IMR-90 (cell line): Measurements from ENCODE around the gene NELL2. TPM values are rescaled to one million over a fixed set of nuclear protein-coding genes. Genes with fewer than 3 reads are reported as not detected.

Experiments
- ATAC-seq: fragments of 200-7000 bp; cut with Tn5 transposase; 2 replicates; pipeline ENCODE4 v1.9.1; 2020; ENCODE audit warnings: low read depth, mild to moderate bottlenecking, moderate library complexity
- BruUV-seq: library from RNA; stranded (reverse); fragments of 400-500 nt; replicated peaks from 2 replicates; lab custom pipeline; 2021; lab: Mats Ljungman, UMichigan
- CTCF ChIA-PET: fragments of 300-600 bp; formaldehyde crosslinking; extraction: SDS; loops from one replicate; lab custom pipeline; 2021; ENCODE audit warnings: antibody characterized with exemption; lab: Yijun Ruan, JAX
- POLR2A ChIA-PET: fragments of 300-600 bp; sonication (Branson Sonifier 250); formaldehyde crosslinking; loops from one replicate; lab custom pipeline; 2022; ENCODE audit warnings: antibody characterized with exemption; ENCODE audit not compliant: unreplicated experiment; lab: Charles Lee
- DNase-seq: peaks from one replicate; pipeline ENCODE4 v3.0.0; 2013
- H2AFZ ChIP-seq: replicated peaks from 2 replicates; pipeline ENCODE3; 2013; ENCODE audit warnings: low read length, mild to moderate bottlenecking; ENCODE audit not compliant: poor library complexity
- H2AK5ac ChIP-seq: 2 replicates; pipeline ENCODE4 v1.6.1; 2013; ENCODE audit warnings: low read depth, low read length, inconsistent platforms
- H2AK9ac ChIP-seq: replicated peaks from 2 replicates; pipeline ENCODE3; 2013; ENCODE audit warnings: mild to moderate bottlenecking, low read depth, low read length, moderate library complexity; ENCODE audit not compliant: poor library complexity
- H2BK120ac ChIP-seq: 2 replicates; pipeline ENCODE4 v1.6.1; 2013; ENCODE audit warnings: low read depth, low read length, inconsistent platforms
- H2BK15ac ChIP-seq: 3 replicates; pipeline ENCODE4 v1.6.1; 2013; ENCODE audit warnings: low read depth, low read length, inconsistent platforms
- H2BK20ac ChIP-seq: 2 replicates; pipeline ENCODE4 v1.6.1; 2013; ENCODE audit warnings: low read depth, mild to moderate bottlenecking, inconsistent platforms, low read length, moderate library complexity
- H2BK5ac ChIP-seq: 2 replicates; pipeline ENCODE4 v1.6.1; 2013; ENCODE audit warnings: mild to moderate bottlenecking, low read depth, low read length, inconsistent platforms; ENCODE audit not compliant: poor library complexity, severe bottlenecking
- H3K14ac ChIP-seq: replicated peaks from 2 replicates; pipeline ENCODE4 v1.6.1; 2013; ENCODE audit warnings: low read depth, low read length, inconsistent platforms
- H3K18ac ChIP-seq: 2 replicates; pipeline ENCODE4 v1.6.1; 2013; ENCODE audit warnings: low read depth, low read length, control low read depth
- H3K23ac ChIP-seq: 2 replicates; pipeline ENCODE4 v1.6.1; 2013; ENCODE audit warnings: low read depth, low read length, inconsistent platforms
- H3K27ac ChIP-seq: 2 replicates; pipeline ENCODE4 v1.5.1; 2013; ENCODE audit warnings: mild to moderate bottlenecking, control low read depth, low read length; ENCODE audit not compliant: insufficient read depth
- H3K27me3 ChIP-seq: 2 replicates; pipeline ENCODE4 v1.6.1; 2013; ENCODE audit warnings: low read length; ENCODE audit not compliant: control insufficient read depth, insufficient read depth
- H3K36me3 ChIP-seq: 2 replicates; pipeline ENCODE4 v1.6.1; 2013; ENCODE audit warnings: low read length, mixed read lengths; ENCODE audit not compliant: control insufficient read depth, insufficient read depth
- H3K4ac ChIP-seq: 2 replicates; pipeline ENCODE4 v1.6.1; 2013; ENCODE audit warnings: low read depth, low read length, inconsistent platforms
- H3K4me1 ChIP-seq: 2 replicates; pipeline ENCODE4 v1.6.1; 2013; ENCODE audit warnings: low read length, mixed read lengths; ENCODE audit not compliant: control insufficient read depth, insufficient read depth
- H3K4me2 ChIP-seq: 2 replicates; pipeline ENCODE4 v1.6.1; 2013; ENCODE audit warnings: low read depth, mild to moderate bottlenecking, control low read depth, low read length, moderate library complexity
- H3K4me3 ChIP-seq: 2 replicates; pipeline ENCODE4 v1.5.1; 2013; ENCODE audit warnings: low read depth, mild to moderate bottlenecking, control low read depth, low read length, moderate library complexity; ENCODE audit not compliant: insufficient read depth
- H3K56ac ChIP-seq: 2 replicates; pipeline ENCODE4 v1.6.1; 2013; ENCODE audit warnings: low read length, inconsistent platforms; ENCODE audit not compliant: insufficient read depth; ENCODE audit errors: extremely low read depth
- H3K79me1 ChIP-seq, 2 experiments: 2 replicates each; pipeline ENCODE4 v1.6.1; 2013; ENCODE audit warnings: low read length in 2 of 2, inconsistent platforms in 1 of 2, low read depth in 1 of 2
- H3K9ac ChIP-seq: 2 replicates; pipeline ENCODE4 v1.6.1; 2013; ENCODE audit warnings: low read depth, low read length, control low read depth
- H3K9me1 ChIP-seq: 2 replicates; pipeline ENCODE4 v1.6.1; 2013; ENCODE audit warnings: low read length, inconsistent platforms; ENCODE audit not compliant: insufficient read depth
- H3K9me3 ChIP-seq: 2 replicates; pipeline ENCODE4 v1.6.1; 2013; ENCODE audit warnings: low read length; ENCODE audit not compliant: control insufficient read depth, insufficient read depth
- H4K20me1 ChIP-seq: 2 replicates; pipeline ENCODE4 v1.6.1; 2013; ENCODE audit warnings: low read length, inconsistent platforms; ENCODE audit not compliant: insufficient read depth
- H4K5ac ChIP-seq: 2 replicates; pipeline ENCODE4 v1.6.1; 2013; ENCODE audit warnings: mild to moderate bottlenecking, low read depth, low read length, control low read depth
- H4K8ac ChIP-seq, 2 experiments: 2 replicates each; pipeline ENCODE4 v1.6.1; 2013; ENCODE audit warnings: low read depth in 2 of 2, low read length in 2 of 2, control low read depth in 1 of 2, inconsistent platforms in 1 of 2
- H4K91ac ChIP-seq: 2 replicates; pipeline ENCODE4 v1.6.1; 2013; ENCODE audit warnings: low read depth, low read length, inconsistent platforms; ENCODE audit not compliant: insufficient read depth
- BHLHE40 ChIP-seq: fragments of 150-350 bp; IDR thresholded peaks from 2 replicates; pipeline ENCODE4 v1.6.1; 2016; ENCODE audit warnings: mild to moderate bottlenecking, low read depth, low read length
- CEBPB ChIP-seq: IDR thresholded peaks from 2 replicates; pipeline ENCODE4 v1.6.1; 2012; ENCODE audit warnings: low read depth, low read length, improper control_type of control experiment
- CHD1 ChIP-seq: IDR thresholded peaks from 2 replicates; pipeline ENCODE4 v1.6.1; 2012; ENCODE audit warnings: low read depth, low read length, improper control_type of control experiment
- CTCF ChIP-seq: conservative IDR thresholded peaks from 2 replicates; pipeline ENCODE4 v1.5.1; 2012; ENCODE audit warnings: mild to moderate bottlenecking, low read depth, low read length, improper control_type of control experiment
- FOS ChIP-seq: fragments of 150-350 bp; IDR thresholded peaks from 2 replicates; pipeline ENCODE4 v1.6.1; 2016; ENCODE audit warnings: low read depth, low read length
- MAFK ChIP-seq: IDR thresholded peaks from 2 replicates; pipeline ENCODE4 v1.6.1; 2012; ENCODE audit warnings: low read depth, low read length, improper control_type of control experiment
- MAZ ChIP-seq: IDR thresholded peaks from 2 replicates; pipeline ENCODE4 v1.6.1; 2012; ENCODE audit warnings: low read depth, mild to moderate bottlenecking, low read length, improper control_type of control experiment, moderate library complexity, borderline replicate concordance
- MXI1 ChIP-seq: IDR thresholded peaks from 2 replicates; pipeline ENCODE4 v1.6.1; 2012; ENCODE audit warnings: low read depth, mild to moderate bottlenecking, low read length, moderate library complexity, borderline replicate concordance
- NFE2L2 ChIP-seq: fragments of 150-350 bp; IDR thresholded peaks from 2 replicates; pipeline ENCODE4 v1.6.1; 2016; ENCODE audit warnings: low read depth, mild to moderate bottlenecking, low read length
- POLR2A ChIP-seq: IDR thresholded peaks from 2 replicates; pipeline ENCODE4 v1.6.1; 2012; ENCODE audit warnings: mild to moderate bottlenecking, low read depth, low read length
- RAD21 ChIP-seq: IDR thresholded peaks from 2 replicates; pipeline ENCODE4 v1.6.1; 2012; ENCODE audit warnings: low read length, improper control_type of control experiment
- RCOR1 ChIP-seq: IDR thresholded peaks from 2 replicates; pipeline ENCODE4 v1.6.1; 2012; ENCODE audit warnings: mild to moderate bottlenecking, low read length, improper control_type of control experiment; ENCODE audit not compliant: insufficient replicate concordance
- RFX5 ChIP-seq: IDR thresholded peaks from 2 replicates; pipeline ENCODE4 v1.8.0; 2012; ENCODE audit warnings: low read depth, mild to moderate bottlenecking, low read length, moderate library complexity
- SMC3 ChIP-seq: fragments of 150-350 bp; IDR thresholded peaks from 2 replicates; pipeline ENCODE4 v1.6.1; 2016; ENCODE audit warnings: low read depth, mild to moderate bottlenecking, antibody characterized with exemption, low read length, moderate library complexity
- USF2 ChIP-seq: fragments of 150-350 bp; IDR thresholded peaks from 2 replicates; pipeline ENCODE4 v1.6.1; 2017; ENCODE audit warnings: mild to moderate bottlenecking, antibody characterized with exemption, low read length, low read depth
- WGBS, 2 experiments: methylation state at CpG; one replicate each; pipeline versions ENCODE4 v1.1.5 to v1.1.7; 2013; ENCODE audit warnings: missing lambda C conversion rate in 2 of 2; ENCODE audit not compliant: insufficient read length in 1 of 2; ENCODE audit errors: extremely low coverage in 2 of 2; 5-methylcytosine and 5-hydroxymethylcytosine counted together
- dilution Hi-C: fragments of 300-500 bp; cut with HindIII; formaldehyde crosslinking; loops from one replicate; pipeline ENCODE4 v1.14.3; 2018; ENCODE audit warnings: low sequenced_read_pairs; ENCODE audit not compliant: unreplicated experiment
- in situ Hi-C: fragments of 300-500 bp; cut with MboI; formaldehyde crosslinking; loops from 3 replicates; pipeline ENCODE4 v1.14.3; 2019; ENCODE audit warnings: low sequenced_read_pairs, inconsistent platforms, mixed read lengths
- intact Hi-C: fragments of 100-400 bp; cut with micrococcal nuclease; formaldehyde crosslinking; loops from 2 replicates; pipeline ENCODE4 v1.10.0; 2022
- polyA plus RNA-seq, 3 experiments: library from polyadenylated mRNA; depleted of rRNA; stranded (reverse); fragments of >200 nt; gene quantifications; 2 replicates each; pipeline ENCODE4 v1.2.3, GENCODE V29; 2012; ENCODE audit warnings: low replicate concordance in 1 of 3
- total RNA-seq: library from RNA; depleted of rRNA; stranded (reverse); fragments of >200 nt; gene quantifications from 2 replicates; pipeline ENCODE4 v1.2.3, GENCODE V29; 2012
- TF ChIP-seq, protein P1 (sequence below): fragments of 150-350 bp; IDR thresholded peaks from 2 replicates; pipeline ENCODE4 v1.6.1; 2016; ENCODE audit warnings: low read depth, mild to moderate bottlenecking, low read length, moderate library complexity, borderline replicate concordance

Gene NELL2
- total and polyA plus RNA-seq, 2 of the 4 experiments (the other 2 are of a cell fraction): 0.18 to 0.26 TPM

DNA sequence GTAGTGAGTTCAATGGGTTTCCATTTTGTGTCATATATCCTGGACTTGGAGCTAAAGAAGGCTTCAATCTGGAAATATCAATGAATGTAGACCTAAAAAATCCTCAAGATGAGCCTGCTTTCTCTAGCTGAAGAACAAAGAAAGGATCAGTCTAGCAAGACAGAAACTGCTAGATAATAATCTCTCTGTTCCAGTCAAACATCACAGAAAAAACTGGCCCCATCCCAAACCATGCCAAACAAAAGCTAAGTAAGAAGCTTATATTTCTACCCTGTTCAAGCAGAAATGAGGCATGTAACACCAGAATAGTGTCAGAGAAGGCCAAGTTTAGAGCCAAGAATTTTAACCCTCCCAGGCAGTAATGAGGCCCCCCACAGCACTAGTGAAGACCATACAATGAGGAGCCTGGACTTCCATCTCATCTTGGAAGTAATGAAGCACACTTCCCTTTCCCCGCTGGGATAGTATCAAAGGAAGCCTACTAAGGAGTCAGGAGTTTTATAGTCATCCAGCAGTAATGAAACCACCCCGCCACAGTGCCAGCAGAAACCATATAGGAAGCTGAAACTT lies 95.8 kb downstream of the NELL2 start:
- no peaks in the 10 kb centered on the region for H3K27me3 ChIP-seq
- no peak overlapping the region for H4K91ac ChIP-seq
- H2BK120ac ChIP-seq: no peak overlapping the region
- H3K27ac ChIP-seq: no peak overlapping the region
- no peaks in the 10 kb centered on the region for H3K9me3 ChIP-seq
- H3K18ac ChIP-seq: no peak overlapping the region
- no peak overlapping the region for H3K23ac ChIP-seq
- no peak overlapping the region for H2BK15ac ChIP-seq
- POLR2A ChIA-PET: no interaction called here
- TF ChIP-seq MAZ (no peak), SMC3 (no peak), BHLHE40 (no peak), CHD1 (no peak), CTCF (no peak), RAD21 (no peak), MAFK (no peak), MXI1 (no peak), NFE2L2 (no peak), POLR2A (no peak), RCOR1 (no peak), RFX5 (no peak), FOS (no peak), USF2 (no peak), CEBPB (no peak)
- TF ChIP-seq, protein P1, sequence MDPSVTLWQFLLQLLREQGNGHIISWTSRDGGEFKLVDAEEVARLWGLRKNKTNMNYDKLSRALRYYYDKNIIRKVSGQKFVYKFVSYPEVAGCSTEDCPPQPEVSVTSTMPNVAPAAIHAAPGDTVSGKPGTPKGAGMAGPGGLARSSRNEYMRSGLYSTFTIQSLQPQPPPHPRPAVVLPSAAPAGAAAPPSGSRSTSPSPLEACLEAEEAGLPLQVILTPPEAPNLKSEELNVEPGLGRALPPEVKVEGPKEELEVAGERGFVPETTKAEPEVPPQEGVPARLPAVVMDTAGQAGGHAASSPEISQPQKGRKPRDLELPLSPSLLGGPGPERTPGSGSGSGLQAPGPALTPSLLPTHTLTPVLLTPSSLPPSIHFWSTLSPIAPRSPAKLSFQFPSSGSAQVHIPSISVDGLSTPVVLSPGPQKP: no peak
- no peaks in the 10 kb centered on the region for H3K36me3 ChIP-seq
- no peaks in the 10 kb centered on the region for H3K4me1 ChIP-seq
- H3K56ac ChIP-seq: no peak overlapping the region
- no peak overlapping the region for H3K4ac ChIP-seq
- no peak overlapping the region for H2BK5ac ChIP-seq
- no peak overlapping the region for H2AK9ac ChIP-seq
- H4K8ac ChIP-seq: no peak overlapping the region
- DNase-seq: no peak
- no peak overlapping the region for H2AK5ac ChIP-seq
- dilution Hi-C loops: no loop called here
- no peak overlapping the region for H2BK20ac ChIP-seq
- no peak overlapping the region for H2AFZ ChIP-seq
- H3K79me1 ChIP-seq: no peaks in the 10 kb centered on the region
- intact Hi-C loops: no loop called here
- no TSS peak for BruUV-seq
- H3K9me1 ChIP-seq: no peaks in the 10 kb centered on the region
- H3K4me2 ChIP-seq: no peak overlapping the region
- CTCF ChIA-PET: no interaction called here
- in situ Hi-C loops: no loop called here
- no peak overlapping the region for H3K9ac ChIP-seq
- no peaks in the 10 kb centered on the region for H4K20me1 ChIP-seq
- no peak overlapping the region for H3K14ac ChIP-seq
- H3K4me3 ChIP-seq: no peak overlapping the region
- H4K5ac ChIP-seq: no peak overlapping the region
- no CpG with 5 or more reads among the region's 2 CpGs for WGBS, 2 experiments
- no peak for ATAC-seq
